Uterus (tissue), 2 donors: ENCODE results near the gene TBC1D14.

Source experiments
- CTCF ChIP-seq, 4 experiments: fragments of 200-600 bp in 2 of 4; fragments of 450-650 bp in 2 of 4; sonication (generic) in 2 of 4; IDR thresholded peaks; one replicate each; pipeline ENCODE4 v1.5.1; 2016 to 2019; ENCODE audit warnings: antibody characterized with exemption in 4 of 4, mild to moderate bottlenecking in 2 of 4, moderate library complexity in 1 of 4
- POLR2A ChIP-seq, 2 donors: fragments of 450-650 bp; IDR thresholded peaks; one replicate each; pipeline ENCODE4 v1.6.1; 2016; ENCODE audit warnings: antibody characterized with exemption in 2 of 2, mild to moderate bottlenecking in 1 of 2, moderate library complexity in 1 of 2

DNA sequence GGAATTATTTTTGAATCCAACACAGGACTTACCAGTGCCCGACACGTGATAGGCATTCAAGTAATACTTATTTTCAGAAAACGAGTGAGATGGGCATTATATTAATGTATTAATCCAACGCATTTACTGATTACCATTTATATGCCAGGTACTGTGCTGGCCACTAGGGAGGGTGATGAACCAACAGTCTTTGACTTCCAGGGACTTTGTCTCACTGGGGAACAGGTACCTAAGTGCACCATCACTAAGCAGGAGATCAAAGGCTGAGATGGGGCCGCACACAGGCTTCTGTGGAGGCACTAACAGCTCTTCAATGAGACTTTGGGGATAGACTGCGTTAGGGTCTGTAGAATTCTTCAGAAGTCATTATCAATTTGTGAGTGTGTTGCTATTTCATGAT is 127.8 kb downstream of the TBC1D14 start:
- no peak for TF ChIP-seq POLR2A (IDR thresholded peaks at IDR 0.05)
- TF ChIP-seq CTCF (IDR thresholded peaks at IDR 0.05): no peak
